Neural crest cell (in vitro differentiated cells): ENCODE measurements around the gene SLC17A9. TPM values are rescaled to one million over a fixed set of nuclear protein-coding genes. Genes with fewer than 3 reads are reported as not detected.
A peak's percentile ranks its signal among the peaks of the same experiment; 100 is the strongest.

Source experiments
- DNase-seq: peaks from one replicate; pipeline ENCODE4 v3.0.0; 2021; ENCODE audit warnings: low read depth, mixed read lengths, low spot score
- H3K27ac Mint-ChIP-seq: one replicate; pipeline ENCODE4 v1.8.0; 2021; ENCODE audit warnings: mild to moderate bottlenecking, mixed read lengths; ENCODE audit not compliant: unreplicated experiment
- H3K27me3 Mint-ChIP-seq: 2 replicates; pipeline ENCODE4 v1.8.0; 2021; ENCODE audit warnings: low read depth, mild to moderate bottlenecking, mixed read lengths
- H3K36me3 Mint-ChIP-seq: 2 replicates; pipeline ENCODE4 v1.8.0; 2021; ENCODE audit warnings: low read depth, mild to moderate bottlenecking, mixed read lengths
- H3K4me1 Mint-ChIP-seq: 2 replicates; pipeline ENCODE4 v1.8.0; 2021; ENCODE audit warnings: mixed read lengths
- H3K4me3 Mint-ChIP-seq: one replicate; pipeline ENCODE4 v1.8.0; 2021; ENCODE audit warnings: mild to moderate bottlenecking, mixed read lengths
- H3K9me3 Mint-ChIP-seq: 2 replicates; pipeline ENCODE4 v1.8.0; 2021; ENCODE audit warnings: mixed read lengths
- total RNA-seq: library from RNA; stranded (reverse); gene quantifications from 2 replicates; pipeline ENCODE4 v1.2.1, GENCODE V29; 2021
- TF ChIP-seq, protein P1 (sequence below): fragments of 200-600 bp; sonication (generic); conservative IDR thresholded peaks from 2 replicates; pipeline ENCODE4 v1.5.0; 2021; ENCODE audit warnings: antibody characterized with exemption, mild to moderate bottlenecking

SLC17A9 gene
- total RNA-seq, 1 donor from 2014 or later, result 1.2 TPM

- Mint-ChIP-seq H3K9me3 (peaks cover 9% of the 10 kb centered on the region), H3K27me3 (peaks cover 41% of the 10 kb centered on the region), H3K36me3 (peaks cover 10% of the 10 kb centered on the region), H3K27ac (peak overlapping the region; percentile 88), H3K4me1 (peaks cover 37% of the 10 kb centered on the region), H3K4me3 (peak overlapping the region; percentile 84)
- TF ChIP-seq, protein P1, sequence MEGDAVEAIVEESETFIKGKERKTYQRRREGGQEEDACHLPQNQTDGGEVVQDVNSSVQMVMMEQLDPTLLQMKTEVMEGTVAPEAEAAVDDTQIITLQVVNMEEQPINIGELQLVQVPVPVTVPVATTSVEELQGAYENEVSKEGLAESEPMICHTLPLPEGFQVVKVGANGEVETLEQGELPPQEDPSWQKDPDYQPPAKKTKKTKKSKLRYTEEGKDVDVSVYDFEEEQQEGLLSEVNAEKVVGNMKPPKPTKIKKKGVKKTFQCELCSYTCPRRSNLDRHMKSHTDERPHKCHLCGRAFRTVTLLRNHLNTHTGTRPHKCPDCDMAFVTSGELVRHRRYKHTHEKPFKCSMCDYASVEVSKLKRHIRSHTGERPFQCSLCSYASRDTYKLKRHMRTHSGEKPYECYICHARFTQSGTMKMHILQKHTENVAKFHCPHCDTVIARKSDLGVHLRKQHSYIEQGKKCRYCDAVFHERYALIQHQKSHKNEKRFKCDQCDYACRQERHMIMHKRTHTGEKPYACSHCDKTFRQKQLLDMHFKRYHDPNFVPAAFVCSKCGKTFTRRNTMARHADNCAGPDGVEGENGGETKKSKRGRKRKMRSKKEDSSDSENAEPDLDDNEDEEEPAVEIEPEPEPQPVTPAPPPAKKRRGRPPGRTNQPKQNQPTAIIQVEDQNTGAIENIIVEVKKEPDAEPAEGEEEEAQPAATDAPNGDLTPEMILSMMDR, result no peak
- DNase-seq, result no peak
Observed at GRCh38 chr20:63015147-63015661, 62.7 kb downstream of the SLC17A9 start.

- Mint-ChIP-seq H3K9me3 (peaks cover 9% of the 10 kb centered on the region), H3K27me3 (peaks cover 36% of the 10 kb centered on the region), H3K4me1 (peaks cover 33% of the 10 kb centered on the region), H3K36me3 (peaks cover 10% of the 10 kb centered on the region), H3K4me3 (no peak overlapping the region), H3K27ac (peak overlapping the region; percentile 71)
- DNase-seq, result no peak
- TF ChIP-seq, protein P1, result no peak
Observed at GRCh38 chr20:63015662-63016361, 63.3 kb downstream of the SLC17A9 start.

DNA sequence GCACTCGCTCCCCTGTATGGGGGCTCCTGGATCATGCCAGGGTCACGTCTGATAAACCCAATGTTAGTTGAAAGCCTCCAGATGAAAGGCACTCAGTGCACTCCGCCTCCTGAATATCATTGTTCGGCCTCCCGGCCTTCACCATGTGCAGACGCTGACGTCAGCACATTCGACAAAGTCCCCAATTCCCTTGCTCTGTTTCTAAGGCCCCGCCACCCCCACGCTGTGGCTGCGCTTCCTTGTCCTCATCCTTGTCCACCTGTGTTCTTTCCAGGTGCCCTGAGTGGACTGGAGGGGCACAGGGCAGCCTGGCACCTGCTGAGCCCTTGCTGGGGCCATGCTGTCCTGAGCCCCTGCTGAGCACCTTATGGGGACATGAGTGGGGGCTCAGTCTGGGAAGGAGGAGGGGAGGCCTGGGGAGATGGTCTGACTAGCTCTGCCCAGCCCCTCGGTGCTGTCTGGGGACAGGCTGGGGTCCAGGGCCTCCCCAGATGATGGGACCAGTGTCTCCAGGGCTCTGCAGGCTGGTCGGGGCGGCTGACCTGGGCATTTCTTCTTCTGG is 64.1 kb downstream of the SLC17A9 start:
- peaks cover 9% of the 10 kb centered on the region for H3K9me3 Mint-ChIP-seq
- peak overlapping the region; percentile 71 for H3K27ac Mint-ChIP-seq
- H3K36me3 Mint-ChIP-seq, result peaks cover 10% of the 10 kb centered on the region
- DNase-seq, result no peak
- H3K4me1 Mint-ChIP-seq, result peaks cover 33% of the 10 kb centered on the region
- TF ChIP-seq, protein P1, result no peak
- peaks cover 30% of the 10 kb centered on the region for H3K27me3 Mint-ChIP-seq
- peak overlapping the region; percentile 74 for H3K4me3 Mint-ChIP-seq

DNA sequence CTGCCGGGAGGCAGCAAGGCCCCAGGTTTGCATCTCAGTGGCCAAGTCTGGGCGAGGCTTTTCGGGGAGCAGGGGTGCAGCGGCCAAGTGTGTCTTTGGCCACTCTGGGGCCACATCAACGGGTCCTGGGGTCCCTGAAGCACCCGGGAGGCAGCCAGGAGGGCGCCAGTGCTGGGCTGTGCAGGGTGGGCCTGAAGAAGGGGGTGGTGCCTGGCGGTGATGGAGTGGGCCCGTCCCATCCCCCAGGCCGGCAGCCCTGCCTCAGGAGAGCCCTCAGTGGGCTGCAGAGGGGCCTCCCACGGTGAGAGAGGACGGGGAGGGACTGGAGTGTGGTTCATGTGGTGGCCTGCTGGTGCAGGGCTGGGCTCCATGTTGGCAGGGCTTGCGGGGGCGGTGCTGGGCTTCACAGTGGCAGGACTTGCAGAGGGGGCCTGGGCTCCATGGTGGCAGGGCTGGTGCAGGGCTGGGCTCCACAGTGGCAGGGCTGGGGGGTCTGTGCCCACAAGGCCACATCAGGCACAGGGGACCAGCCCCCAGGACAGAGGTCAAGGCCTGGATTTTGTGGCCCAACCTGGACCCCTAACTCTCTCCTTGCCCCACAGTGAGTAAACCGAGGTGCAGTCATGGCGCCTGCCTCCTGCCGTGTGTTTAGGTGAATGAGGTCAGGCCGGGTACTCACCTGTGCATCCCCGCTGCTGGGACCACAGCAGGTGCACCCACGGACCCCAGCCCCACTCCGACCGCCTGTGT is 64.7 kb downstream of the SLC17A9 start:
- Mint-ChIP-seq H3K4me3 (no peak overlapping the region), H3K4me1 (peaks cover 38% of the 10 kb centered on the region), H3K36me3 (peaks cover 10% of the 10 kb centered on the region), H3K27me3 (peaks cover 26% of the 10 kb centered on the region), H3K9me3 (peaks cover 9% of the 10 kb centered on the region), H3K27ac (no peak overlapping the region)
- TF ChIP-seq, protein P1, result no peak
- DNase-seq, result no peak

- Mint-ChIP-seq H3K27ac (no peak overlapping the region), H3K4me3 (no peak overlapping the region), H3K27me3 (peaks cover 25% of the 10 kb centered on the region), H3K4me1 (peaks cover 39% of the 10 kb centered on the region), H3K36me3 (peaks cover 10% of the 10 kb centered on the region), H3K9me3 (peaks cover 9% of the 10 kb centered on the region)
- no peak for DNase-seq
- TF ChIP-seq, protein P1, result no peak
Observed at GRCh38 chr20:63017826-63018411, 65.4 kb downstream of the SLC17A9 start.
